Mesothelial cell of epicardium (in vitro differentiated cells): Measurements from ENCODE around the gene ZBTB8OS. TPM values are rescaled to one million over a fixed set of nuclear protein-coding genes. Genes with fewer than 3 reads are reported as not detected.
"Not testable (repeated sequence)": the region's sequence is repeated elsewhere in the genome, so short reads cannot be mapped to it uniquely, and the experiment has no call there.

Source experiments
- DNase-seq, 2 experiments: peaks; one replicate each; pipeline ENCODE4 v3.0.0; 2021; ENCODE audit warnings: low spot score in 2 of 2; ENCODE audit not compliant: unreplicated experiment in 2 of 2
- H3K27ac Mint-ChIP-seq: 2 replicates; pipeline ENCODE4 v1.8.0; 2021; ENCODE audit warnings: mixed read lengths
- H3K27me3 Mint-ChIP-seq: 2 replicates; pipeline ENCODE4 v1.8.0; 2021; ENCODE audit warnings: low read depth, mixed read lengths
- H3K36me3 Mint-ChIP-seq: 2 replicates; pipeline ENCODE4 v1.8.0; 2021; ENCODE audit warnings: mixed read lengths
- H3K4me1 Mint-ChIP-seq: 2 replicates; pipeline ENCODE4 v1.8.0; 2021; ENCODE audit warnings: mixed read lengths
- H3K4me3 Mint-ChIP-seq: 2 replicates; pipeline ENCODE4 v1.8.0; 2021; ENCODE audit warnings: mild to moderate bottlenecking, moderate library complexity, mixed read lengths
- H3K9me3 Mint-ChIP-seq: 2 replicates; pipeline ENCODE4 v1.8.0; 2021; ENCODE audit warnings: mixed read lengths
- CTCF ChIP-seq: fragments of 200-600 bp; sonication (generic); IDR thresholded peaks from one replicate; pipeline ENCODE4 v1.5.0; 2021; ENCODE audit warnings: antibody characterized with exemption; ENCODE audit not compliant: unreplicated experiment
- total RNA-seq: library from RNA; stranded (reverse); gene quantifications from 3 replicates; pipeline ENCODE4 v1.2.1, GENCODE V29; 2021

Gene ZBTB8OS
- total RNA-seq, 1 donor from 2014 or later: 41.3 TPM

- Mint-ChIP-seq H3K4me3 (no peak overlapping the region), H3K36me3 (peaks cover 2% of the 10 kb centered on the region), H3K9me3 (no peaks in the 10 kb centered on the region), H3K27ac (no peak overlapping the region), H3K27me3 (no peaks in the 10 kb centered on the region), H3K4me1 (peaks cover 19% of the 10 kb centered on the region)
- TF ChIP-seq CTCF: no peak
- no peak for DNase-seq
Observed at GRCh38 chr1:32639489-32640075, 10.8 kb downstream of the ZBTB8OS start.

GRCh38 chr1:32636914-32637645, 13.3 kb downstream of the ZBTB8OS start:
- DNase-seq: no peak
- peaks cover 7% of the 10 kb centered on the region for H3K36me3 Mint-ChIP-seq
- TF ChIP-seq CTCF: no peak
- no peaks in the 10 kb centered on the region for H3K9me3 Mint-ChIP-seq
- no peaks in the 10 kb centered on the region for H3K27me3 Mint-ChIP-seq
- peaks cover 17% of the 10 kb centered on the region for H3K4me1 Mint-ChIP-seq
- H3K27ac Mint-ChIP-seq: peak overlapping the region; percentile 78
- H3K4me3 Mint-ChIP-seq: no peak overlapping the region

GRCh38 chr1:32635508-32636277, 14.7 kb downstream of the ZBTB8OS start:
- H3K36me3 Mint-ChIP-seq: peaks cover 9% of the 10 kb centered on the region
- no peak for TF ChIP-seq CTCF
- H3K9me3 Mint-ChIP-seq: no peaks in the 10 kb centered on the region
- DNase-seq: no peak
- peak overlapping the region; percentile 5 for H3K4me3 Mint-ChIP-seq
- peak overlapping the region; percentile 67 for H3K27ac Mint-ChIP-seq
- H3K27me3 Mint-ChIP-seq: no peaks in the 10 kb centered on the region
- H3K4me1 Mint-ChIP-seq: peaks cover 17% of the 10 kb centered on the region

- TF ChIP-seq CTCF: no peak
- Mint-ChIP-seq H3K36me3 (peaks cover 13% of the 10 kb centered on the region), H3K4me1 (peaks cover 17% of the 10 kb centered on the region), H3K27me3 (no peaks in the 10 kb centered on the region), H3K4me3 (no peak overlapping the region), H3K27ac (no peak overlapping the region), H3K9me3 (no peaks in the 10 kb centered on the region)
- DNase-seq: no peak
Observed at GRCh38 chr1:32632829-32633228, 17.5 kb downstream of the ZBTB8OS start.

- not testable (repeated sequence) for H3K27ac Mint-ChIP-seq, H3K27me3 Mint-ChIP-seq, H3K9me3 Mint-ChIP-seq, H3K4me1 Mint-ChIP-seq, DNase-seq, H3K4me3 Mint-ChIP-seq
- peaks cover 12% of the 10 kb centered on the region for H3K36me3 Mint-ChIP-seq
Observed at GRCh38 chr1:32630173-32630572, 20.2 kb downstream of the ZBTB8OS start.
